Activated CD4-positive, alpha-beta T cell treated with anti-CD3 and anti-CD28 coated beads, Interleukin-2, amount 50 U/mL, for 16 hours (primary cell): ENCODE results near the gene PAPOLA.
"Not testable (repeated sequence)": the region's sequence is repeated elsewhere in the genome, so short reads cannot be mapped to it uniquely, and the experiment has no call there.

Experiments
- DNase-seq: peaks from one replicate; pipeline ENCODE4 v3.0.0-alpha.2; 2020

Gene PAPOLA

GRCh38 chr14:96501740-96502620 is at the start of gene PAPOLA:
Gene PAPOLA (plus strand): TSS chr14:96502382. CDS start chr14:96502593, 211 bp downstream.
- peak; percentile 97 for DNase-seq

GRCh38 chr14:96452684-96453083 is 49.5 kb upstream of the PAPOLA start:
- no peak for DNase-seq

GRCh38 chr14:96455588-96455987 is 46.6 kb upstream of the PAPOLA start:
- no peak for DNase-seq

DNA sequence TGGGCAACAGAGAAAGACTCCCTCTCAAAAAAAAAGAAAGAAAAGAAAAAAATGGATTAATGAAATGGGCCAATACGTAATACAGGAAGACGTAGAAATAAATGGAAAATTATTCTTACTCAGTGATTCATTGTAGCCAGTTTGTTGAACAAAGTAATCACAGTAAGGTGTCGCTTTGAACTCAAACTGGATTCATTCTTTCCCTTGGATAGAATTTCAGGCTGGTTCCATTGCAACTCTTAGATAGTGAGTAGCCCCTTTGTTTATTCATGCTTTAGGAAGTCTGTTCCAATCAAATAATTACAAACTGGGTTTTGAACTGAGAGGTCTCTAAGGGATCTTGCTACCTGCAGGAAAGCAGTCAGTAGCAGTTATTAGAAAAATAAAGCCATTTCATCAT is 42.3 kb upstream of the PAPOLA start:
- DNase-seq, result no peak

- DNase-seq, result no peak
Measured at GRCh38 chr14:96461950-96462798, 40.0 kb upstream of the PAPOLA start.

DNA sequence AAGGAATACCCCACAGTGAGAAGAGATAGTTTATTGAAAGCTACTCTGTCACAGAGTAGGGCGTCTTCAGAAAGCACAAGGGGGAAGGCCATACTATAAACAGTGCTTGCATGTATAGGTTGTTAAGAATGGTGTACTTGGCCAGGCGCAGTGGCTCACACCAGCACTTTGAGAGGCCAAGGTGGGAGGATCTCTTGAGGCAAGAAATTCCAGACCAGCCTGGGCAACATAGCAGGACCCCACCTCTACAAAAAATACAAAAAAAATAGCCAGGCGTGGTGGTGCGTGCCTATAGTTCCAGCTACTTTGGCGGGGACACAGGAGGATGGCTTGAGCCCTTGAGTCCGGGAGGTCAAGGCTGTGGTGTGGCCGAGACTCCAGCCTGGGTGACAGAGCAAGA is 38.0 kb upstream of the PAPOLA start:
- no peak for DNase-seq

DNA sequence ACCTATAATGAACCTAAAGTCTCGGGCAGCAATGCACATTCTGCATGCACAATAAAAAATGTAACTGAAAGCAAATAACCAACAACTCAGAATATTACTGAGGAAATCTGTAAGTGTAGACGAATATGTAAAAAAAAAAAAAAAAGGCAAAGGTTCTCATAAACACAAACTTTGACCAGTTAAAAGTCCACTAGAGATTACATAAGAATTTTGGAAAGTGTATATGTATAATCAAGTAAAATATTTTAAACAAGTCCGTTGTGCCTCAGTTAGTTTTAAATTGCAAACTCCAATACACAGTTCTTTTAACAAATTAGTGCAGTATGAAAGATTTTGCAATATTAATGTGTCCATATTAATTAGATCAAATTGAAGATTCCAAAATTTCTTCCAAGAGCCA is 35.3 kb upstream of the PAPOLA start:
- no peak for DNase-seq

- DNase-seq, result no peak
Measured at GRCh38 chr14:96470331-96470730, 31.9 kb upstream of the PAPOLA start.

DNA sequence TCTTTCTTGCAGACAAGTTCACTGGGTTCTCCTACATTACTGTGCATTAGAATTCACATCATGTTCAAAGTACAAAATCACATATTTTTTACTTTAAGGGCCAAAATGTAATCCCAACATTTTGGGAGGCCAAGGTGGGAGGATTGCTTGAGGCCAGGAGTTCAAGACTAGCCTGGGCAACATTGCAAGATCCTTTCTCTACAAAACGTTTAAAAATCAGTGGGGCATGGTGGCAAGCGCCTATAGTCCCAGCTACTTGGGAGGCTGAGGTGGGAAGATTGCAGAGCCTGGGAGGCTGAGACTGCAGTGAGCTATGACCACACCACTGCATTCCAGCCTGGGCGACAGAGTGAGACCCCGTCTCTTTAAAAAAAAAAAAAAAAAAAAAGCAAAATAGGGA is 31.2 kb upstream of the PAPOLA start:
- DNase-seq, result not testable (repeated sequence)

- DNase-seq, result no peak
Measured at GRCh38 chr14:96478119-96478518, 24.1 kb upstream of the PAPOLA start.

DNA sequence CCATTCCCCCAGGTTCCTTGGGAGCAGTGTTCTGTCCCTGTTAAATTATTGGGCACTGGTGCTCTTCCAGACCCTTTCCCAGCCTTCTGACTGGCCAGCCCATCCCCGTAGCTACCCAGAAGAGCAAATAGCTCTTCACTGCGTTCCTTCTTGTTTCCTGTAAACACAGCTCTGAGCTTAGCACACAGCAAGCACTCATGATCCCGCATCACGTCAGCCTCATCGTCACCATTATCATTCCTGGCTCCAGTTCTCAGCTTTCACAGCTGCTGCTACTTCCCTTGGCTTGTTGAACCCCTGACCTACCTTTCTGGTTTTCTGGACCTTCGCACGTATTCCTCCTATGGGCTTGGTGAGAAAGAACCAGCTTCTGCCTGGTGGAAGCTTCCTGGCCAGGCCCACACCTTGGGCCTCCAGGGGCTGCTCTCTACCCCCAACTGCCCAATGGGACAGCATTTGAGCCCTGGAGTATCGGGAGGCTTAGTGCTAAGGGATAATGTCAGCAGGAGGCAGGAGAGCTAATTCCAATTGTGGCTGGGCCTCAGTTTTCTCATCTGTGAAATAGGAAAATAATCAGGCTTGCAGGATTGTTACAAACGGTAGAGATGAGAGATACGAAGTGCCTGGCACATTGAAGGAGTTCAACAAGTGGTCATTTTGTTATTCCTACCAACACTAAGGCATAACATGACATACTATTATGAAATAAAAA is 22.6 kb upstream of the PAPOLA start:
- DNase-seq, result no peak

GRCh38 chr14:96481731-96482314 is 20.4 kb upstream of the PAPOLA start:
- no peak for DNase-seq

- DNase-seq, result no peak
Measured at GRCh38 chr14:96482986-96483385, 19.2 kb upstream of the PAPOLA start.

GRCh38 chr14:96484399-96484798 is 17.8 kb upstream of the PAPOLA start:
- DNase-seq, result no peak

DNA sequence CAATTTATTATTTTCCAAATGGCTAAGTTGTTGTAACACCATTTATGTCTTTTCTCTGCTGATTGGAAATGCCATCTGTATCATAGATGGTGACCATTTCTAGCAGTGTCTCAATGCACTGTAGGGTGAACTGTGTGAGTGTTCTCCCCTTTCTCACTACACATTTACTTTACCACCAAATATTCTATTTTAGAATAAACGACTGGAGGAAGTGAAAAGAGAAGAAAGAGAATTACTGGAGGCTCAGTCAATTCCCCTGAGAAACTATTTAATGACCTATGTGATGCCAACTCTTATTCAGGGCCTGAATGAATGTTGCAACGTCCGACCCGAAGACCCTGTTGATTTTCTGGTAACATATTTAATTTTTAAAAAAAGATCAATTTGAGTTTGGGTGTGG is 15.5 kb upstream of the PAPOLA start:
- no peak for DNase-seq

- DNase-seq, result no peak
Measured at GRCh38 chr14:96489327-96489726, 12.9 kb upstream of the PAPOLA start.

DNA sequence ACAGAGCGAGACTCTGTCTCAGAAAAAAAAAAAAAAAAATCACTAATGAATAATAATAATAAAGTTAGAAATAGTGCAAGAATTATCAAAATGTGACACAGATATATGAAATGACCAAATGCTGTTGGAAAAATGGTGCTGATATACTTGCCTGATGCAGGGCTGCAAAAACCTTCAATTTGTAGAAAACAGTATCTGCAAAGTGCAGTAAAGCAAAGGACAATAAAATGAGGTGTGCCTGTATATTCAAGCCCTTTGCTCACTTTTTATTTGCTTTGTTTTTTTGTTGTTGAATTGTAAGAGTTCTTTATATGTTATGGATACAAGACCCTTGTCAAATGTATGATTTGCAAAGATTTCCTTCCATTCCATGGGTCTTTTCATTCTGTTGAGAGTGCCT is 9.0 kb upstream of the PAPOLA start:
- DNase-seq, result no peak

DNA sequence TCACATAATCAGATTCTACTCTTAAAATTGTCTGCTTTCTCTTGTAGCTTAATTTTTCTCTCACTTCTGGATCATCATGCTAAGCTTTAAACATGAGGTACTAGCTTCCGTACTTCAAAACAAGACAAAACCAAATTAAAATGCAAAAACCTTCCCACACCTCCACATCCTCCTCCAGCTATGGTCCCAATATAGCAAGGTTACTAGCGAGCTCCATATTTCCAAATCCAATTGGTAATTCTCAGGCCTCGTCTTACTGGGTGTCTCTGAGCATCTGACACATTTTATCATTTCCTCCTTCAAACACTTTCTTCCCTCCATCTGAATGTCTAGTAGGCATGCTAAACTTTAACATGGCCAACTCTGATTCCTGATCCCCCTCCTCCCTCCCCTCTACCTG is 7.9 kb upstream of the PAPOLA start:
- no peak for DNase-seq

GRCh38 chr14:96497087-96497486 is 5.1 kb upstream of the PAPOLA start:
- no peak for DNase-seq

- DNase-seq, result no peak
Measured at GRCh38 chr14:96497586-96497985, 4.6 kb upstream of the PAPOLA start.

DNA sequence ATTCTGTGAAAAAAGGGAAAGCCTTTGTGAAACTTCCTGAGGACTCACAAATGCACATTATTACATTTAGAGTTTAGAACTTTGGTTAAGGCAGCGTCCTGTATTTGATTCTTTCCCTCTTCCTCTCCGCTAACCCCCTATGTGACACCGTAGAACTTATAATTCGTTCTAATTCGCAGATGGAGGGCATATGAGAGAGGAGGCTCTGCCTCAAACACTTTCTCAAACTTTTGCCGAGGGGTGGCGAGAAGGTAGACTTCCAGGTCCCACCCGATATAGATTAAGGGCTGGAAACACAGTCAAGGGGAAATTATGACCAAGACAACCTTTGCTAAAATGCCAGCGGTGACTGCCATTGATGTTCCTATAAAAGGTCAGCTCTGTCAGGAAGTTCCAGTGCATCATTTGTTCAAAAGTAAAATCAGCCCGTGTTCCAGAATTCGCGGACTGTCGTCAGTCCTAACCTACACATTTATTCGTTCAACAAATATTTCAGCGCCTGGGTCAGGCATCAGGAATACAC is 904 bp upstream of the PAPOLA start:
- no peak for DNase-seq

- DNase-seq, result peak; percentile 62
Measured at GRCh38 chr14:96502621-96503305, 581 bp downstream of the PAPOLA start.
